IMR-90 (cell line): ENCODE data around the gene RNU6-9. TPM values are rescaled to one million over a fixed set of nuclear protein-coding genes. Genes with fewer than 3 reads are reported as not detected.

Experiments
- ATAC-seq: fragments of 200-7000 bp; cut with Tn5 transposase; 2 replicates; pipeline ENCODE4 v1.9.1; 2020; ENCODE audit warnings: low read depth, mild to moderate bottlenecking, moderate library complexity
- BruUV-seq: library from RNA; stranded (reverse); fragments of 400-500 nt; replicated peaks from 2 replicates; lab custom pipeline; 2021; lab: Mats Ljungman, UMichigan
- CTCF ChIA-PET: fragments of 300-600 bp; formaldehyde crosslinking; extraction: SDS; loops from one replicate; lab custom pipeline; 2021; ENCODE audit warnings: antibody characterized with exemption; lab: Yijun Ruan, JAX
- POLR2A ChIA-PET: fragments of 300-600 bp; sonication (Branson Sonifier 250); formaldehyde crosslinking; loops from one replicate; lab custom pipeline; 2022; ENCODE audit warnings: antibody characterized with exemption; ENCODE audit not compliant: unreplicated experiment; lab: Charles Lee
- DNase-seq: peaks from one replicate; pipeline ENCODE4 v3.0.0; 2013
- H2AFZ ChIP-seq: replicated peaks from 2 replicates; pipeline ENCODE3; 2013; ENCODE audit warnings: low read length, mild to moderate bottlenecking; ENCODE audit not compliant: poor library complexity
- H2AK5ac ChIP-seq: 2 replicates; pipeline ENCODE4 v1.6.1; 2013; ENCODE audit warnings: low read depth, low read length, inconsistent platforms
- H2AK9ac ChIP-seq: replicated peaks from 2 replicates; pipeline ENCODE3; 2013; ENCODE audit warnings: mild to moderate bottlenecking, low read depth, low read length, moderate library complexity; ENCODE audit not compliant: poor library complexity
- H2BK120ac ChIP-seq: 2 replicates; pipeline ENCODE4 v1.6.1; 2013; ENCODE audit warnings: low read depth, low read length, inconsistent platforms
- H2BK15ac ChIP-seq: 3 replicates; pipeline ENCODE4 v1.6.1; 2013; ENCODE audit warnings: low read depth, low read length, inconsistent platforms
- H2BK20ac ChIP-seq: 2 replicates; pipeline ENCODE4 v1.6.1; 2013; ENCODE audit warnings: low read depth, mild to moderate bottlenecking, inconsistent platforms, low read length, moderate library complexity
- H2BK5ac ChIP-seq: 2 replicates; pipeline ENCODE4 v1.6.1; 2013; ENCODE audit warnings: mild to moderate bottlenecking, low read depth, low read length, inconsistent platforms; ENCODE audit not compliant: poor library complexity, severe bottlenecking
- H3K14ac ChIP-seq: replicated peaks from 2 replicates; pipeline ENCODE4 v1.6.1; 2013; ENCODE audit warnings: low read depth, low read length, inconsistent platforms
- H3K18ac ChIP-seq: 2 replicates; pipeline ENCODE4 v1.6.1; 2013; ENCODE audit warnings: low read depth, low read length, control low read depth
- H3K23ac ChIP-seq: 2 replicates; pipeline ENCODE4 v1.6.1; 2013; ENCODE audit warnings: low read depth, low read length, inconsistent platforms
- H3K27ac ChIP-seq: 2 replicates; pipeline ENCODE4 v1.5.1; 2013; ENCODE audit warnings: mild to moderate bottlenecking, control low read depth, low read length; ENCODE audit not compliant: insufficient read depth
- H3K27me3 ChIP-seq: 2 replicates; pipeline ENCODE4 v1.6.1; 2013; ENCODE audit warnings: low read length; ENCODE audit not compliant: control insufficient read depth, insufficient read depth
- H3K36me3 ChIP-seq: 2 replicates; pipeline ENCODE4 v1.6.1; 2013; ENCODE audit warnings: low read length, mixed read lengths; ENCODE audit not compliant: control insufficient read depth, insufficient read depth
- H3K4ac ChIP-seq: 2 replicates; pipeline ENCODE4 v1.6.1; 2013; ENCODE audit warnings: low read depth, low read length, inconsistent platforms
- H3K4me1 ChIP-seq: 2 replicates; pipeline ENCODE4 v1.6.1; 2013; ENCODE audit warnings: low read length, mixed read lengths; ENCODE audit not compliant: control insufficient read depth, insufficient read depth
- H3K4me2 ChIP-seq: 2 replicates; pipeline ENCODE4 v1.6.1; 2013; ENCODE audit warnings: low read depth, mild to moderate bottlenecking, control low read depth, low read length, moderate library complexity
- H3K4me3 ChIP-seq: 2 replicates; pipeline ENCODE4 v1.5.1; 2013; ENCODE audit warnings: low read depth, mild to moderate bottlenecking, control low read depth, low read length, moderate library complexity; ENCODE audit not compliant: insufficient read depth
- H3K56ac ChIP-seq: 2 replicates; pipeline ENCODE4 v1.6.1; 2013; ENCODE audit warnings: low read length, inconsistent platforms; ENCODE audit not compliant: insufficient read depth; ENCODE audit errors: extremely low read depth
- H3K79me1 ChIP-seq, 2 experiments: 2 replicates each; pipeline ENCODE4 v1.6.1; 2013; ENCODE audit warnings: low read length in 2 of 2, inconsistent platforms in 1 of 2, low read depth in 1 of 2
- H3K9ac ChIP-seq: 2 replicates; pipeline ENCODE4 v1.6.1; 2013; ENCODE audit warnings: low read depth, low read length, control low read depth
- H3K9me1 ChIP-seq: 2 replicates; pipeline ENCODE4 v1.6.1; 2013; ENCODE audit warnings: low read length, inconsistent platforms; ENCODE audit not compliant: insufficient read depth
- H3K9me3 ChIP-seq: 2 replicates; pipeline ENCODE4 v1.6.1; 2013; ENCODE audit warnings: low read length; ENCODE audit not compliant: control insufficient read depth, insufficient read depth
- H4K20me1 ChIP-seq: 2 replicates; pipeline ENCODE4 v1.6.1; 2013; ENCODE audit warnings: low read length, inconsistent platforms; ENCODE audit not compliant: insufficient read depth
- H4K5ac ChIP-seq: 2 replicates; pipeline ENCODE4 v1.6.1; 2013; ENCODE audit warnings: mild to moderate bottlenecking, low read depth, low read length, control low read depth
- H4K8ac ChIP-seq, 2 experiments: 2 replicates each; pipeline ENCODE4 v1.6.1; 2013; ENCODE audit warnings: low read depth in 2 of 2, low read length in 2 of 2, control low read depth in 1 of 2, inconsistent platforms in 1 of 2
- H4K91ac ChIP-seq: 2 replicates; pipeline ENCODE4 v1.6.1; 2013; ENCODE audit warnings: low read depth, low read length, inconsistent platforms; ENCODE audit not compliant: insufficient read depth
- BHLHE40 ChIP-seq: fragments of 150-350 bp; IDR thresholded peaks from 2 replicates; pipeline ENCODE4 v1.6.1; 2016; ENCODE audit warnings: mild to moderate bottlenecking, low read depth, low read length
- MAZ ChIP-seq: IDR thresholded peaks from 2 replicates; pipeline ENCODE4 v1.6.1; 2012; ENCODE audit warnings: low read depth, mild to moderate bottlenecking, low read length, improper control_type of control experiment, moderate library complexity, borderline replicate concordance
- MXI1 ChIP-seq: IDR thresholded peaks from 2 replicates; pipeline ENCODE4 v1.6.1; 2012; ENCODE audit warnings: low read depth, mild to moderate bottlenecking, low read length, moderate library complexity, borderline replicate concordance
- NFE2L2 ChIP-seq: fragments of 150-350 bp; IDR thresholded peaks from 2 replicates; pipeline ENCODE4 v1.6.1; 2016; ENCODE audit warnings: low read depth, mild to moderate bottlenecking, low read length
- POLR2A ChIP-seq: IDR thresholded peaks from 2 replicates; pipeline ENCODE4 v1.6.1; 2012; ENCODE audit warnings: mild to moderate bottlenecking, low read depth, low read length
- RAD21 ChIP-seq: IDR thresholded peaks from 2 replicates; pipeline ENCODE4 v1.6.1; 2012; ENCODE audit warnings: low read length, improper control_type of control experiment
- RCOR1 ChIP-seq: IDR thresholded peaks from 2 replicates; pipeline ENCODE4 v1.6.1; 2012; ENCODE audit warnings: mild to moderate bottlenecking, low read length, improper control_type of control experiment; ENCODE audit not compliant: insufficient replicate concordance
- RFX5 ChIP-seq: IDR thresholded peaks from 2 replicates; pipeline ENCODE4 v1.8.0; 2012; ENCODE audit warnings: low read depth, mild to moderate bottlenecking, low read length, moderate library complexity
- WGBS, 2 experiments: methylation state at CpG; one replicate each; pipeline versions ENCODE4 v1.1.5 to v1.1.7; 2013; ENCODE audit warnings: missing lambda C conversion rate in 2 of 2; ENCODE audit not compliant: insufficient read length in 1 of 2; ENCODE audit errors: extremely low coverage in 2 of 2; 5-methylcytosine and 5-hydroxymethylcytosine counted together
- dilution Hi-C: fragments of 300-500 bp; cut with HindIII; formaldehyde crosslinking; loops from one replicate; pipeline ENCODE4 v1.14.3; 2018; ENCODE audit warnings: low sequenced_read_pairs; ENCODE audit not compliant: unreplicated experiment
- in situ Hi-C: fragments of 300-500 bp; cut with MboI; formaldehyde crosslinking; loops from 3 replicates; pipeline ENCODE4 v1.14.3; 2019; ENCODE audit warnings: low sequenced_read_pairs, inconsistent platforms, mixed read lengths
- intact Hi-C: fragments of 100-400 bp; cut with micrococcal nuclease; formaldehyde crosslinking; loops from 2 replicates; pipeline ENCODE4 v1.10.0; 2022
- polyA plus RNA-seq, 3 experiments: library from polyadenylated mRNA; depleted of rRNA; stranded (reverse); fragments of >200 nt; gene quantifications; 2 replicates each; pipeline ENCODE4 v1.2.3, GENCODE V29; 2012; ENCODE audit warnings: low replicate concordance in 1 of 3
- total RNA-seq: library from RNA; depleted of rRNA; stranded (reverse); fragments of >200 nt; gene quantifications from 2 replicates; pipeline ENCODE4 v1.2.3, GENCODE V29; 2012
- TF ChIP-seq, protein P1 (sequence below): fragments of 150-350 bp; IDR thresholded peaks from 2 replicates; pipeline ENCODE4 v1.6.1; 2017; ENCODE audit warnings: mild to moderate bottlenecking, antibody characterized with exemption, low read length, low read depth
- TF ChIP-seq, protein P2 (sequence below): conservative IDR thresholded peaks from 2 replicates; pipeline ENCODE4 v1.5.1; 2012; ENCODE audit warnings: mild to moderate bottlenecking, low read depth, low read length, improper control_type of control experiment
- TF ChIP-seq, protein P3 (sequence below): fragments of 150-350 bp; IDR thresholded peaks from 2 replicates; pipeline ENCODE4 v1.6.1; 2016; ENCODE audit warnings: low read depth, mild to moderate bottlenecking, low read length, moderate library complexity, borderline replicate concordance

RNU6-9 gene
- total and polyA plus RNA-seq, 2 of the 4 experiments (the other 2 are of a cell fraction) = not detected

DNA sequence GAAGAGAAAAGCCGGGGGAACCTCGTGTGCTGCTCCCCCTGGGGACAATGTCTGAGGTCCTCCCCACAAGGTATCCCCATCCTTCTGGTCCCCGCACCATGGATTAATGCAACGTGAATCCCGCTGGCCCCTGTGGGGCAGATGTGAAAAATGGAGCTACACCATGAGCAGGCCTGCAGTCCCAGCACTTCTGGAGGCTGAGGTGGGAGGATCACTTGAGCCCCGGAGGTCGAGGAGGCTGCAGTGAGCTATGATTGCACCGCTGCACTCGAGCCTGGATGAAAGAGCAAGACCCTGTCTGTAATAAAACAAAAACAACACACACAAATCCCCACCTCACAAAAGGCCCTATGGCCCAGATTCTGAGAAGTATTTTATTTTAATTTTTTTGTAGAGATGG lies 35.0 kb upstream of the RNU6-9 start:
- intact Hi-C loops = loop anchor here (5.0 kb wide), 1 partner anchor 86 kb away; no protein-coding TSS in a partner anchor
- WGBS, 2 experiments = 100% methylated on average over 1 of the region's 9 CpGs; no CpG with 5 or more reads in 1 of the 2 experiments

More for the DNA sequence above, 35.0 kb upstream of the RNU6-9 start:
- Histone ChIP-seq H2BK15ac (no peak overlapping the region), H3K27ac (no peak overlapping the region), H3K18ac (no peak overlapping the region), H4K20me1 (no peaks in the 10 kb centered on the region; the same call in 1 of the 2 replicates), H3K23ac (no peak overlapping the region), H2AFZ (no peak overlapping the region), H4K5ac (no peak overlapping the region; the same call in 1 of the 2 replicates), H2BK5ac (no peak overlapping the region), H3K4me2 (no peak overlapping the region), H3K9me3 (no peaks in the 10 kb centered on the region), H3K36me3 (no peaks in the 10 kb centered on the region), H4K8ac (no peak overlapping the region), H3K4me1 (peaks cover 3% of the 10 kb centered on the region; the same call in 1 of the 2 replicates), H2AK5ac (no peak overlapping the region), H4K91ac (no peak overlapping the region), H3K4me3 (no peak overlapping the region), H3K27me3 (peaks cover 2% of the 10 kb centered on the region; the same call in 1 of the 2 replicates), H3K9me1 (no peaks in the 10 kb centered on the region), H3K14ac (no peak overlapping the region), H3K56ac (no peak overlapping the region), H2BK20ac (no peak overlapping the region), H2AK9ac (no peak overlapping the region), H3K79me1 (no peaks in the 10 kb centered on the region), H3K4ac (no peak overlapping the region), H2BK120ac (no peak overlapping the region), H3K9ac (no peak overlapping the region)
- no peak for DNase-seq
- TF ChIP-seq NFE2L2 (no peak), BHLHE40 (no peak), RAD21 (no peak), RFX5 (no peak), POLR2A (no peak), MXI1 (no peak), RCOR1 (no peak), MAZ (no peak)
- TF ChIP-seq, protein P1, sequence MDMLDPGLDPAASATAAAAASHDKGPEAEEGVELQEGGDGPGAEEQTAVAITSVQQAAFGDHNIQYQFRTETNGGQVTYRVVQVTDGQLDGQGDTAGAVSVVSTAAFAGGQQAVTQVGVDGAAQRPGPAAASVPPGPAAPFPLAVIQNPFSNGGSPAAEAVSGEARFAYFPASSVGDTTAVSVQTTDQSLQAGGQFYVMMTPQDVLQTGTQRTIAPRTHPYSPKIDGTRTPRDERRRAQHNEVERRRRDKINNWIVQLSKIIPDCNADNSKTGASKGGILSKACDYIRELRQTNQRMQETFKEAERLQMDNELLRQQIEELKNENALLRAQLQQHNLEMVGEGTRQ = no peak
- TF ChIP-seq, protein P2, sequence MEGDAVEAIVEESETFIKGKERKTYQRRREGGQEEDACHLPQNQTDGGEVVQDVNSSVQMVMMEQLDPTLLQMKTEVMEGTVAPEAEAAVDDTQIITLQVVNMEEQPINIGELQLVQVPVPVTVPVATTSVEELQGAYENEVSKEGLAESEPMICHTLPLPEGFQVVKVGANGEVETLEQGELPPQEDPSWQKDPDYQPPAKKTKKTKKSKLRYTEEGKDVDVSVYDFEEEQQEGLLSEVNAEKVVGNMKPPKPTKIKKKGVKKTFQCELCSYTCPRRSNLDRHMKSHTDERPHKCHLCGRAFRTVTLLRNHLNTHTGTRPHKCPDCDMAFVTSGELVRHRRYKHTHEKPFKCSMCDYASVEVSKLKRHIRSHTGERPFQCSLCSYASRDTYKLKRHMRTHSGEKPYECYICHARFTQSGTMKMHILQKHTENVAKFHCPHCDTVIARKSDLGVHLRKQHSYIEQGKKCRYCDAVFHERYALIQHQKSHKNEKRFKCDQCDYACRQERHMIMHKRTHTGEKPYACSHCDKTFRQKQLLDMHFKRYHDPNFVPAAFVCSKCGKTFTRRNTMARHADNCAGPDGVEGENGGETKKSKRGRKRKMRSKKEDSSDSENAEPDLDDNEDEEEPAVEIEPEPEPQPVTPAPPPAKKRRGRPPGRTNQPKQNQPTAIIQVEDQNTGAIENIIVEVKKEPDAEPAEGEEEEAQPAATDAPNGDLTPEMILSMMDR = no peak
- TF ChIP-seq, protein P3, sequence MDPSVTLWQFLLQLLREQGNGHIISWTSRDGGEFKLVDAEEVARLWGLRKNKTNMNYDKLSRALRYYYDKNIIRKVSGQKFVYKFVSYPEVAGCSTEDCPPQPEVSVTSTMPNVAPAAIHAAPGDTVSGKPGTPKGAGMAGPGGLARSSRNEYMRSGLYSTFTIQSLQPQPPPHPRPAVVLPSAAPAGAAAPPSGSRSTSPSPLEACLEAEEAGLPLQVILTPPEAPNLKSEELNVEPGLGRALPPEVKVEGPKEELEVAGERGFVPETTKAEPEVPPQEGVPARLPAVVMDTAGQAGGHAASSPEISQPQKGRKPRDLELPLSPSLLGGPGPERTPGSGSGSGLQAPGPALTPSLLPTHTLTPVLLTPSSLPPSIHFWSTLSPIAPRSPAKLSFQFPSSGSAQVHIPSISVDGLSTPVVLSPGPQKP = no peak
- ChIA-PET POLR2A (no interaction called here), CTCF (no interaction called here)
- ATAC-seq = no peak
- BruUV-seq = no TSS peak
- dilution Hi-C loops = no loop called here
- in situ Hi-C loops = loop anchor here (5.0 kb wide), 1 partner anchor 139 kb away; no protein-coding TSS in a partner anchor
